GM06990 (cell line): ENCODE data around the gene RBM34.

Experiments used
- DNase-seq: peaks from one replicate; pipeline ENCODE4 v3.0.0-alpha.2; 2011; ENCODE audit not compliant: insufficient read length; ENCODE audit errors: extremely low read depth
- H3K27me3 ChIP-seq: replicated peaks from 2 replicates; pipeline ENCODE4 v1.6.0; 2011; ENCODE audit warnings: low read length; ENCODE audit not compliant: control insufficient read depth, insufficient read depth
- H3K36me3 ChIP-seq: 2 replicates; pipeline ENCODE4 v1.5.1; 2011; ENCODE audit warnings: low read length; ENCODE audit not compliant: control insufficient read depth, insufficient read depth
- H3K4me3 ChIP-seq: replicated peaks from 2 replicates; pipeline ENCODE4 v1.5.1; 2011; ENCODE audit warnings: low read depth, mild to moderate bottlenecking, control low read depth, low read length
- TF ChIP-seq, protein P1 (sequence below): IDR thresholded peaks from 2 replicates; pipeline ENCODE4 v1.5.1; 2011; ENCODE audit warnings: low read length, control low read depth, mild to moderate bottlenecking, inconsistent platforms; ENCODE audit not compliant: insufficient read depth, poor library complexity, severe bottlenecking

RBM34 gene

GRCh38 chr1:235122348-235122747, 38.7 kb downstream of the RBM34 start:
- H3K27me3 ChIP-seq = no peaks in the 10 kb centered on the region
- no peak for DNase-seq
- no peak overlapping the region for H3K4me3 ChIP-seq
- TF ChIP-seq, protein P1, sequence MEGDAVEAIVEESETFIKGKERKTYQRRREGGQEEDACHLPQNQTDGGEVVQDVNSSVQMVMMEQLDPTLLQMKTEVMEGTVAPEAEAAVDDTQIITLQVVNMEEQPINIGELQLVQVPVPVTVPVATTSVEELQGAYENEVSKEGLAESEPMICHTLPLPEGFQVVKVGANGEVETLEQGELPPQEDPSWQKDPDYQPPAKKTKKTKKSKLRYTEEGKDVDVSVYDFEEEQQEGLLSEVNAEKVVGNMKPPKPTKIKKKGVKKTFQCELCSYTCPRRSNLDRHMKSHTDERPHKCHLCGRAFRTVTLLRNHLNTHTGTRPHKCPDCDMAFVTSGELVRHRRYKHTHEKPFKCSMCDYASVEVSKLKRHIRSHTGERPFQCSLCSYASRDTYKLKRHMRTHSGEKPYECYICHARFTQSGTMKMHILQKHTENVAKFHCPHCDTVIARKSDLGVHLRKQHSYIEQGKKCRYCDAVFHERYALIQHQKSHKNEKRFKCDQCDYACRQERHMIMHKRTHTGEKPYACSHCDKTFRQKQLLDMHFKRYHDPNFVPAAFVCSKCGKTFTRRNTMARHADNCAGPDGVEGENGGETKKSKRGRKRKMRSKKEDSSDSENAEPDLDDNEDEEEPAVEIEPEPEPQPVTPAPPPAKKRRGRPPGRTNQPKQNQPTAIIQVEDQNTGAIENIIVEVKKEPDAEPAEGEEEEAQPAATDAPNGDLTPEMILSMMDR = no peak
- H3K36me3 ChIP-seq = peaks cover 13% of the 10 kb centered on the region

GRCh38 chr1:235113183-235113917, 47.7 kb downstream of the RBM34 start:
- Histone ChIP-seq H3K4me3 (no peak overlapping the region), H3K36me3 (peaks cover 27% of the 10 kb centered on the region), H3K27me3 (no peaks in the 10 kb centered on the region)
- DNase-seq = no peak
- TF ChIP-seq, protein P1 = no peak

- DNase-seq = no peak
- TF ChIP-seq, protein P1 = no peak
- no peak overlapping the region for H3K4me3 ChIP-seq
- peaks cover 23% of the 10 kb centered on the region for H3K36me3 ChIP-seq
- H3K27me3 ChIP-seq = no peaks in the 10 kb centered on the region
These were observed 48.5 kb downstream of the RBM34 start for GRCh38 chr1:235112297-235113182.

DNA sequence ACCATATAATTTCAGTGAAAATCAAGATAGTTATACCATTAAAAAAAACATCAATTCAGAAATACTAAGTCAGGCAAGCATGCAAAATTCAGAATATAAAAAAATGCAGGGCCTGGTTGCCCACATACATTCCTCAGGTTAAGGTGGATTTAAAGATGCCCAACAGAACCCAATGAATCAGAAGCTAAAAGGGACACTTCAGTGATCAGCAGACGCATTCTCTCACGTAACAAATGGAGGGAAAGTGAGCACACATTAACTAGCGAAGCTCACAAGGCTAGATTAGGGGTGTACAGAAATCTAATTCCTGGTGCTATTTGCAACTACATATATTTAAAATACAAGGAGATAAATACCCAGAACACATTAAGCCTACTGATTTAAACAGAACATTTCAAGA, 49.9 kb downstream of the RBM34 start:
- H3K27me3 ChIP-seq = no peaks in the 10 kb centered on the region
- no peak overlapping the region for H3K4me3 ChIP-seq
- DNase-seq = no peak
- TF ChIP-seq, protein P1 = no peak
- peaks cover 22% of the 10 kb centered on the region for H3K36me3 ChIP-seq

DNA sequence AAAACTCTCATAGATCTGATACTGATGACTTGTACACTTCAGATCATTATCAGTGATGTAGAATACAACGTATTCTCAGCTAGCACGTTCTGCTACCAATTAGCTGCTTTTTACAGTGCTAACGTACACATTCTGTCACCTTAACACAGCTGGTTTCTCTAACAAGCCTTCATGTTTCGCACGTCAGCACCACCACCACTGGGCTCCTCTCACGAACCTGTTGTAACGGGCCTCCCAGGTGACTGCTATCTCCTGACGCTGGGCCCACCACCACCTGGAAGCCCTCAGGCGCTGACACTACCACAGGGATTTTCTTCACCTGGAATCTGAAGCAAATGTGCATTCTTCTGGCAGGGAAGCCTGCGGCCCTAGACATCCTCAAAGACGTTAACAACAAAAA, 52.2 kb downstream of the RBM34 start:
- Histone ChIP-seq H3K27me3 (no peaks in the 10 kb centered on the region), H3K4me3 (no peak overlapping the region), H3K36me3 (peaks cover 20% of the 10 kb centered on the region)
- TF ChIP-seq, protein P1 = no peak
- no peak for DNase-seq
